ENCODE results near the gene SPDYA.

DNA sequence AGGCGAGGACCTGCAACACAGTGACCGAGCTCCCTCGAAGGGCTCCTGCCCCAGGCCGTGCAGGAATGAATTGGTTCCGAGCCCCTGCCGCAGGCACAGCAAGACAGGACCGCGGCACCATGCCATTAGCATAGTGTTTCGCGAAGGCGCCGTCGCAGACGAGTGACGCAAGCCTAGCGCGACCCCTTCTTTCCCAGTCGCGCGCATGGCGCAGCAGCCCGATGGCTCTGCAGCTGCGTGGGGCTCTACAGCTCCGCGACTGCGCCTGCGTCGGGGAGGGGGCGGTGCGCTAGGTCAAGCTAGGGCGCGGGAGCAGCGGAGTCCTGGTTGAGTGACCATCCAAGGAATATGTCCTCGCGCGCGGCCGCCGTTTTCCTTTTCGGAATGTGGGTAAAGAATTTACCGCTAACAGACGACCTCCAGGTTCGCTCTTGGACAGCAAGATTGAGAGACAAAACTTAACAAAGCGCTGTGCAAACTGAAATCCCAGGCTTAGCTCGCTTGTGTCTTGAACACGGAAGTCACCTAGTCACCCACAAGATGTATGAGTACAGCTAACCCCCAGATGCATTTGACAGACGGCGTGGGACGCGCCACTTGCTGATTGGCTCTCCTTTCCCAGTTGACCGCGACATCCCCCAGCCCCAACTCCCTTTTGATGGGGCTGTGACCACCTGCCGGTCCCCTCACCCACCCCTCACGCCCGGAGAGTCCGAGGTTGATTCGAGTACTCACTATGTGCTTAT, 59.7 kb downstream of the SPDYA start, which contains the start of gene TRMT61B:
- peak; percentile 46 for TF ChIP-seq CTCF (CRISPR knock-in tag; IDR thresholded peaks at IDR 0.05)
- TF ChIP-seq ZBTB20 (CRISPR knock-in tag; IDR thresholded peaks at IDR 0.05; ENCODE audit: borderline replicate concordance, low read depth): peak; percentile 91; the same call in 1 of the 2 replicates
- TF ChIP-seq REST (IDR thresholded peaks at IDR 0.05; ENCODE audit: borderline replicate concordance in 1 of 2, low read depth in 1 of 2, low read length in 2 of 2): 0 out of 4 replicates have a peak, but pooled peaks of 1 of the 2 experiments have one; percentile 48
- TF ChIP-seq JUN (CRISPR knock-in tag; IDR thresholded peaks at IDR 0.05): no peak
- TF ChIP-seq ISX (CRISPR knock-in tag; conservative IDR thresholded peaks at IDR 0.05): 0 out of 2 replicates have a peak, but pooled peaks have one; percentile 38

Data from HepG2 (cell line).